Measurements from ENCODE around the gene ATP1A2.

DNA sequence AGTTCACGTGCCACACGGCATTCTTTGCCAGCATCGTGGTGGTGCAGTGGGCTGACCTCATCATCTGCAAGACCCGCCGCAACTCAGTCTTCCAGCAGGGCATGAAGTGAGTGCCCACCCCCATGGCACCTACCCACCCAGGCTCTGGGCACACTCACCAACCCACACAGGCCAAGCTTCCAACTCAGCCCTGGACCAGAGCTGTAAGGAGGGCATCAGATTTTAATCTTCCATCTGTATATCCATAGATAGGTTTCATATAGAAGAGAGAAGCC, 21.3 kb downstream of the ATP1A2 start:
- TF ChIP-seq, protein P1, sequence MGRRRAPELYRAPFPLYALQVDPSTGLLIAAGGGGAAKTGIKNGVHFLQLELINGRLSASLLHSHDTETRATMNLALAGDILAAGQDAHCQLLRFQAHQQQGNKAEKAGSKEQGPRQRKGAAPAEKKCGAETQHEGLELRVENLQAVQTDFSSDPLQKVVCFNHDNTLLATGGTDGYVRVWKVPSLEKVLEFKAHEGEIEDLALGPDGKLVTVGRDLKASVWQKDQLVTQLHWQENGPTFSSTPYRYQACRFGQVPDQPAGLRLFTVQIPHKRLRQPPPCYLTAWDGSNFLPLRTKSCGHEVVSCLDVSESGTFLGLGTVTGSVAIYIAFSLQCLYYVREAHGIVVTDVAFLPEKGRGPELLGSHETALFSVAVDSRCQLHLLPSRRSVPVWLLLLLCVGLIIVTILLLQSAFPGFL (CRISPR knock-in tag; IDR thresholded peaks at IDR 0.05; ENCODE audit: borderline replicate concordance) = no peak
- TF ChIP-seq ESRRA (CRISPR knock-in tag; IDR thresholded peaks at IDR 0.05; ENCODE audit: borderline replicate concordance) = no peak
- TF ChIP-seq, protein P2, sequence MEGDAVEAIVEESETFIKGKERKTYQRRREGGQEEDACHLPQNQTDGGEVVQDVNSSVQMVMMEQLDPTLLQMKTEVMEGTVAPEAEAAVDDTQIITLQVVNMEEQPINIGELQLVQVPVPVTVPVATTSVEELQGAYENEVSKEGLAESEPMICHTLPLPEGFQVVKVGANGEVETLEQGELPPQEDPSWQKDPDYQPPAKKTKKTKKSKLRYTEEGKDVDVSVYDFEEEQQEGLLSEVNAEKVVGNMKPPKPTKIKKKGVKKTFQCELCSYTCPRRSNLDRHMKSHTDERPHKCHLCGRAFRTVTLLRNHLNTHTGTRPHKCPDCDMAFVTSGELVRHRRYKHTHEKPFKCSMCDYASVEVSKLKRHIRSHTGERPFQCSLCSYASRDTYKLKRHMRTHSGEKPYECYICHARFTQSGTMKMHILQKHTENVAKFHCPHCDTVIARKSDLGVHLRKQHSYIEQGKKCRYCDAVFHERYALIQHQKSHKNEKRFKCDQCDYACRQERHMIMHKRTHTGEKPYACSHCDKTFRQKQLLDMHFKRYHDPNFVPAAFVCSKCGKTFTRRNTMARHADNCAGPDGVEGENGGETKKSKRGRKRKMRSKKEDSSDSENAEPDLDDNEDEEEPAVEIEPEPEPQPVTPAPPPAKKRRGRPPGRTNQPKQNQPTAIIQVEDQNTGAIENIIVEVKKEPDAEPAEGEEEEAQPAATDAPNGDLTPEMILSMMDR (IDR thresholded peaks at IDR 0.05) = no peak
- TF ChIP-seq, protein P3, sequence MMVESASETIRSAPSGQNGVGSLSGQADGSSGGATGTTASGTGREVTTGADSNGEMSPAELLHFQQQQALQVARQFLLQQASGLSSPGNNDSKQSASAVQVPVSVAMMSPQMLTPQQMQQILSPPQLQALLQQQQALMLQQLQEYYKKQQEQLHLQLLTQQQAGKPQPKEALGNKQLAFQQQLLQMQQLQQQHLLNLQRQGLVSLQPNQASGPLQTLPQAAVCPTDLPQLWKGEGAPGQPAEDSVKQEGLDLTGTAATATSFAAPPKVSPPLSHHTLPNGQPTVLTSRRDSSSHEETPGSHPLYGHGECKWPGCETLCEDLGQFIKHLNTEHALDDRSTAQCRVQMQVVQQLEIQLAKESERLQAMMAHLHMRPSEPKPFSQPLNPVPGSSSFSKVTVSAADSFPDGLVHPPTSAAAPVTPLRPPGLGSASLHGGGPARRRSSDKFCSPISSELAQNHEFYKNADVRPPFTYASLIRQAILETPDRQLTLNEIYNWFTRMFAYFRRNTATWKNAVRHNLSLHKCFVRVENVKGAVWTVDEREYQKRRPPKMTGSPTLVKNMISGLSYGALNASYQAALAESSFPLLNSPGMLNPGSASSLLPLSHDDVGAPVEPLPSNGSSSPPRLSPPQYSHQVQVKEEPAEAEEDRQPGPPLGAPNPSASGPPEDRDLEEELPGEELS (CRISPR knock-in tag; IDR thresholded peaks at IDR 0.05) = no peak
- no peak for TF ChIP-seq NR1H2 (CRISPR knock-in tag; IDR thresholded peaks at IDR 0.05)
- no peak for TF ChIP-seq ZNF232 (CRISPR knock-in tag; IDR thresholded peaks at IDR 0.05)
- TF ChIP-seq, protein P4, sequence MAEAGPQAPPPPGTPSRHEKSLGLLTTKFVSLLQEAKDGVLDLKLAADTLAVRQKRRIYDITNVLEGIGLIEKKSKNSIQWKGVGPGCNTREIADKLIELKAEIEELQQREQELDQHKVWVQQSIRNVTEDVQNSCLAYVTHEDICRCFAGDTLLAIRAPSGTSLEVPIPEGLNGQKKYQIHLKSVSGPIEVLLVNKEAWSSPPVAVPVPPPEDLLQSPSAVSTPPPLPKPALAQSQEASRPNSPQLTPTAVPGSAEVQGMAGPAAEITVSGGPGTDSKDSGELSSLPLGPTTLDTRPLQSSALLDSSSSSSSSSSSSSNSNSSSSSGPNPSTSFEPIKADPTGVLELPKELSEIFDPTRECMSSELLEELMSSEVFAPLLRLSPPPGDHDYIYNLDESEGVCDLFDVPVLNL (CRISPR knock-in tag; IDR thresholded peaks at IDR 0.05; ENCODE audit: borderline replicate concordance, low read depth) = no peak

Data from WTC11 (cell line).